ENCODE measurements around the gene KCNN3.

Gene KCNN3

GRCh38 chr1:154705544-154705943, 164.5 kb downstream of the KCNN3 start:
- TF ChIP-seq REST (IDR thresholded peaks at IDR 0.05; ENCODE audit: insufficient read depth in 1 of 2, low read depth in 2 of 2, low read length in 2 of 2) (no peak), TAF1 (IDR thresholded peaks at IDR 0.05; ENCODE audit: borderline replicate concordance, insufficient read depth, low read length) (no peak), SIN3A (IDR thresholded peaks at IDR 0.05; ENCODE audit: borderline replicate concordance, insufficient read depth, low read length) (no peak), POLR2AphosphoS5 (IDR thresholded peaks at IDR 0.05; ENCODE audit: low read depth, low read length) (no peak), FOXP2 (optimal IDR thresholded peaks at IDR 0.05; ENCODE audit: borderline replicate concordance, extremely low read depth, extremely low read length, insufficient read depth) (no peak)

- no peak for TF ChIP-seq POLR2AphosphoS5 (IDR thresholded peaks at IDR 0.05; ENCODE audit: low read depth, low read length)
- no peak for TF ChIP-seq FOXP2 (optimal IDR thresholded peaks at IDR 0.05; ENCODE audit: borderline replicate concordance, extremely low read depth, extremely low read length, insufficient read depth)
- no peak for TF ChIP-seq TAF1 (IDR thresholded peaks at IDR 0.05; ENCODE audit: borderline replicate concordance, insufficient read depth, low read length)
- no peak for TF ChIP-seq SIN3A (IDR thresholded peaks at IDR 0.05; ENCODE audit: borderline replicate concordance, insufficient read depth, low read length)
- peak; percentile 79 to 94 for TF ChIP-seq REST (IDR thresholded peaks at IDR 0.05; ENCODE audit: insufficient read depth in 1 of 2, low read depth in 2 of 2, low read length in 2 of 2)
Measured at GRCh38 chr1:154703170-154703569, 166.9 kb downstream of the KCNN3 start.

- no peak for TF ChIP-seq TAF1 (IDR thresholded peaks at IDR 0.05; ENCODE audit: borderline replicate concordance, insufficient read depth, low read length)
- TF ChIP-seq SIN3A (IDR thresholded peaks at IDR 0.05; ENCODE audit: borderline replicate concordance, insufficient read depth, low read length) = no peak
Measured at GRCh38 chr1:154698320-154699096, 171.6 kb downstream of the KCNN3 start.

- TF ChIP-seq FOXP2 (optimal IDR thresholded peaks at IDR 0.05; ENCODE audit: borderline replicate concordance, extremely low read depth, extremely low read length, insufficient read depth) = no peak
- no peak for TF ChIP-seq POLR2AphosphoS5 (IDR thresholded peaks at IDR 0.05; ENCODE audit: low read depth, low read length)
Measured at GRCh38 chr1:154697710-154698109, 172.4 kb downstream of the KCNN3 start.

- TF ChIP-seq REST (IDR thresholded peaks at IDR 0.05; ENCODE audit: insufficient read depth in 1 of 2, low read depth in 2 of 2, low read length in 2 of 2) (no peak), FOXP2 (optimal IDR thresholded peaks at IDR 0.05; ENCODE audit: borderline replicate concordance, extremely low read depth, extremely low read length, insufficient read depth) (no peak), POLR2AphosphoS5 (IDR thresholded peaks at IDR 0.05; ENCODE audit: low read depth, low read length) (no peak), TAF1 (IDR thresholded peaks at IDR 0.05; ENCODE audit: borderline replicate concordance, insufficient read depth, low read length) (no peak), SIN3A (IDR thresholded peaks at IDR 0.05; ENCODE audit: borderline replicate concordance, insufficient read depth, low read length) (no peak)
Measured at GRCh38 chr1:154696456-154696855, 173.6 kb downstream of the KCNN3 start.

- TF ChIP-seq REST (IDR thresholded peaks at IDR 0.05; ENCODE audit: insufficient read depth in 1 of 2, low read depth in 2 of 2, low read length in 2 of 2) (no peak), SIN3A (IDR thresholded peaks at IDR 0.05; ENCODE audit: borderline replicate concordance, insufficient read depth, low read length) (no peak), TAF1 (IDR thresholded peaks at IDR 0.05; ENCODE audit: borderline replicate concordance, insufficient read depth, low read length) (no peak), POLR2AphosphoS5 (IDR thresholded peaks at IDR 0.05; ENCODE audit: low read depth, low read length) (no peak), FOXP2 (optimal IDR thresholded peaks at IDR 0.05; ENCODE audit: borderline replicate concordance, extremely low read depth, extremely low read length, insufficient read depth) (no peak)
Measured at GRCh38 chr1:154695985-154696384, 174.1 kb downstream of the KCNN3 start.

Data from PFSK-1 (cell line).